ENCODE measurements around the gene RTN1.

Gene RTN1

DNA sequence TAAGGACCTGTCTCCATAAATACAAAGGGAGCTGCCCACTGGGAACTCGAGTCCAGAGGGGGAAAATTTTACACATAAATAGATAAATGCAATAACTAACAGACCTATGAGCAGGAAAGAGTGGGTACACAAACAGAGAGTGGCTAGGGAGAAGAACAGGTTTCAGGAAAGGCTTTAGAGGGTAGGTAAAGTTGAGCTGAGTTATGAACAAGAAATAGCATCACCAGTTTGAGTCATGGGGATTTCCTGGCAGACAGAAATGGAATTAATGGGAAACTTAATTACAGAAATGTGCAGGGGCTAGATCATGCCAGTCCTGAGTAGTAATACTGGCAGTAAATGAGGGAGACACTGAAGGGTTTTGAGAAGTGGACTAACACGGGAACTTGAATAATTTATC, 236.0 kb downstream of the RTN1 start:
- H3K4me3 ChIP-seq (ENCODE audit: low read length), result no peak overlapping the region
- H3K4me1 ChIP-seq (ENCODE audit: insufficient read depth, low read length), result no peaks in the 10 kb centered on the region
- no peaks in the 10 kb centered on the region for H3K9me3 ChIP-seq (ENCODE audit: insufficient read depth, low read depth, low read length)
- H3K9ac ChIP-seq (ENCODE audit: low read depth, low read length), result no peak overlapping the region
- H3K36me3 ChIP-seq (ENCODE audit: insufficient read depth, low read depth, low read length), result no peaks in the 10 kb centered on the region
- H3K27ac ChIP-seq (ENCODE audit: low read length), result no peak overlapping the region
- peaks cover 21% of the 10 kb centered on the region for H3K27me3 ChIP-seq (ENCODE audit: insufficient read depth, low read length)

DNA sequence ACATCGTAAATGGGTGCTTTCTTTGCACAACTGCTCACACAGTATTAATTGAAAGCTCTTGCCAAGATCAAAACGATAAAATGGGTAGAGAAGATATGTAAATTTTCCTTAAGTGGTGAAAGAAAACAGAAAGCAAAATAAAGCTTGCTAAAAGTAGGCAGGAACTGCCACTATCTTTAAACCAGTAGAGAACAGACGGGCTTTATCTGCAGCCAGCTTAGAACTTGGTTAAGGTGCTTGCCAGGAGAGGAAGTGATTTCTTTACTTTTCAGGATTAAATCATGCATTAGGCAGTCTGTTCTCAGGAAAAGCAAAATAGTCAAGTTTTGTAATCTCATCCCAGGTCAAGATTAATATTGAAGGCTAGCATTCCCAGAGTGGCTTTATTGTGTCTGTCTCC, 237.1 kb downstream of the RTN1 start:
- Histone ChIP-seq H3K9me3 (ENCODE audit: insufficient read depth, low read depth, low read length) (no peaks in the 10 kb centered on the region), H3K9ac (ENCODE audit: low read depth, low read length) (no peak overlapping the region), H3K36me3 (ENCODE audit: insufficient read depth, low read depth, low read length) (no peaks in the 10 kb centered on the region), H3K4me1 (ENCODE audit: insufficient read depth, low read length) (no peaks in the 10 kb centered on the region), H3K27ac (ENCODE audit: low read length) (no peak overlapping the region), H3K27me3 (ENCODE audit: insufficient read depth, low read length) (peaks cover 29% of the 10 kb centered on the region), H3K4me3 (ENCODE audit: low read length) (no peak overlapping the region)

DNA sequence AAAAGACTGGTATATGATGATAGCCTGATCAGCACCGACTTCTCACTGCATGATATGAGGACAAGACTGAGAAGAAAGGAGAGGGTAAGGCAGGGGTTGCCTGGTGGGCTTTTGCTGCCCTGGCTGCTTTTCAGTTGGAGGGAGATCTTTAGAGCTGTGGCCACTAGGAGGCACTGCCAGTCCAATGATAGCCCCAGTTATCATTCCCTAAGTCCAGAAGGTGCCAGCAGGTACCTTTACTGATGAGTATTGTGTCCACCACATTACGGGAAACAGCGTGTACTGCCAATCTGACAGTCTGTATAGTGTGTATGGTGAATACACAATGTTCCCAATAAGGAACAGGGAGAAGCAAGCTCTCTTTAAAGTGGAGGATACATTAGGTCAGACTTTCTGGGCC, 238.2 kb downstream of the RTN1 start:
- Histone ChIP-seq H3K9ac (ENCODE audit: low read depth, low read length) (no peak overlapping the region), H3K4me3 (ENCODE audit: low read length) (no peak overlapping the region), H3K36me3 (ENCODE audit: insufficient read depth, low read depth, low read length) (no peaks in the 10 kb centered on the region), H3K4me1 (ENCODE audit: insufficient read depth, low read length) (no peaks in the 10 kb centered on the region), H3K9me3 (ENCODE audit: insufficient read depth, low read depth, low read length) (no peaks in the 10 kb centered on the region), H3K27me3 (ENCODE audit: insufficient read depth, low read length) (peaks cover 29% of the 10 kb centered on the region), H3K27ac (ENCODE audit: low read length) (no peak overlapping the region)

DNA sequence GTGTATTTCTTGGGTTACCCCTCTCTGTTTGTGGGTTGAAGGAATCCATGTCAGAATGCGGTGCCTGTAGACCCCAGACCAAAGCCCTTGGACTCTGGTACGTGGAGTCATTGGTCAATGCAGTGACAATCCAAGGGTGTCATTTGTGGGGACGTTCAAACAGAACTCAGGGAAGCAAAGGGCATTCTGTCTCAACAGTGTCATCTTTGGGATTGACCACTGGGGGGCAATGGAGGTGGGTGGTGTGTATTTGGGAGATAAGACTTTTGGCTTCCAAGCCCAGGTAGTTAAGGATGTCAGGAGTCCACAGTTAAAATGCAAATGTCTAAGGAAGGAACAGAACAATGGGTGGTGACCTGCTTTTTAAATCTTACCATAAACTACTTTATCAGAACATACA, 239.3 kb downstream of the RTN1 start:
- no peaks in the 10 kb centered on the region for H3K9me3 ChIP-seq (ENCODE audit: insufficient read depth, low read depth, low read length)

GRCh38 chr14:59630288-59630963, 240.2 kb downstream of the RTN1 start:
- Histone ChIP-seq H3K27me3 (ENCODE audit: insufficient read depth, low read length) (peaks cover 29% of the 10 kb centered on the region), H3K36me3 (ENCODE audit: insufficient read depth, low read depth, low read length) (no peaks in the 10 kb centered on the region), H3K9me3 (ENCODE audit: insufficient read depth, low read depth, low read length) (no peaks in the 10 kb centered on the region), H3K27ac (ENCODE audit: low read length) (no peak overlapping the region), H3K4me3 (ENCODE audit: low read length) (peak overlapping the region; percentile 78), H3K9ac (ENCODE audit: low read depth, low read length) (peak overlapping the region; percentile 77; the same call in 1 of the 2 replicates), H3K4me1 (ENCODE audit: insufficient read depth, low read length) (no peaks in the 10 kb centered on the region)

More for the DNA sequence above, 239.3 kb downstream of the RTN1 start:
- H3K4me3 ChIP-seq (ENCODE audit: low read length), result peak overlapping the region; percentile 78; the same call in 1 of the 2 replicates
- no peak overlapping the region for H3K9ac ChIP-seq (ENCODE audit: low read depth, low read length)
- no peaks in the 10 kb centered on the region for H3K36me3 ChIP-seq (ENCODE audit: insufficient read depth, low read depth, low read length)
- no peaks in the 10 kb centered on the region for H3K4me1 ChIP-seq (ENCODE audit: insufficient read depth, low read length)
- H3K27ac ChIP-seq (ENCODE audit: low read length), result no peak overlapping the region
- peaks cover 29% of the 10 kb centered on the region for H3K27me3 ChIP-seq (ENCODE audit: insufficient read depth, low read length)

DNA sequence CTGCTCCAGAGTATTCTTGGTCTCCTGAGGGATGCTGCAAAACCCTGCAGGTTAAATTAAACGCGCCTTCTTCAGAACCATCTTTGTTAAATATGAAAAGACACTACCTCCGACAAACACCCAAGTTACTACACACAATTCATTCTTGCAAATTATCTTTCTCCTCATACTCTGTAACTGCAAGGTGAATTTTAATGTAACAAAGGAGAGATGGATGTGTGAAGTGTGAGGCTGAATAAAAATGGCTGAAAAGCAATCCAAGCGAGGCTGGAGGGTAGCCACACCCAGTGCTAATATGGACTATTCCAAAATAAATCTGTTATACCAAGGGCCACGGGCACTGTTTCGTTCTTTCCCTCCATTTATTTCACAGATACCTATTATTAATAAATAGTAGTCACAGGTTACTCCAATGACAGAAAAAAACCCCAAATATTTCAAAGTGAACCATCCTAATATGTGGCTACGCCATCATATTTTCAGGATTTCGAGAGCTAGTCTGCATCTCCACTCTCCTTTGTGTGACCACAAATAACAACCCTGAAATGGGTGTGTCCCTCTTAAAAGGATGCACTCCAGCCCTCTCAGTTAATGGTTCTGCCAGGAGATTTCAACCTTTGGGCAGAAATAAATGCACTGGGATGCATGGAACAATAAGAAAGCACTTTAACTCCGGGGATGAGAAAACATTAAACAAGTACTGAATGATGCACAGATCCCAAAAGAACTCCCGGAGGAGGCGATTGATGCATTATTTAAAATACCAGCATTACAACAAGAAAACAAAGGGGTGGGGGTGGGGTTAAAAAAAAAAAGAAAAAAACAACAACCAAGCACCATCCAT, 240.9 kb downstream of the RTN1 start:
- H3K27me3 ChIP-seq (ENCODE audit: insufficient read depth, low read length), result peaks cover 29% of the 10 kb centered on the region
- peak overlapping the region; percentile 77; the same call in 1 of the 2 replicates for H3K9ac ChIP-seq (ENCODE audit: low read depth, low read length)
- H3K4me3 ChIP-seq (ENCODE audit: low read length), result peak overlapping the region; percentile 78
- H3K9me3 ChIP-seq (ENCODE audit: insufficient read depth, low read depth, low read length), result no peaks in the 10 kb centered on the region
- no peaks in the 10 kb centered on the region for H3K36me3 ChIP-seq (ENCODE audit: insufficient read depth, low read depth, low read length)
- no peaks in the 10 kb centered on the region for H3K4me1 ChIP-seq (ENCODE audit: insufficient read depth, low read length)
- no peak overlapping the region for H3K27ac ChIP-seq (ENCODE audit: low read length)

GRCh38 chr14:59627011-59627520, 243.5 kb downstream of the RTN1 start:
- Histone ChIP-seq H3K4me3 (ENCODE audit: low read length) (no peak overlapping the region), H3K27me3 (ENCODE audit: insufficient read depth, low read length) (peaks cover 29% of the 10 kb centered on the region), H3K27ac (ENCODE audit: low read length) (no peak overlapping the region), H3K36me3 (ENCODE audit: insufficient read depth, low read depth, low read length) (no peaks in the 10 kb centered on the region), H3K9me3 (ENCODE audit: insufficient read depth, low read depth, low read length) (no peaks in the 10 kb centered on the region), H3K4me1 (ENCODE audit: insufficient read depth, low read length) (no peaks in the 10 kb centered on the region), H3K9ac (ENCODE audit: low read depth, low read length) (no peak overlapping the region)

- H3K9ac ChIP-seq (ENCODE audit: low read depth, low read length), result no peak overlapping the region
- no peaks in the 10 kb centered on the region for H3K9me3 ChIP-seq (ENCODE audit: insufficient read depth, low read depth, low read length)
- H3K27ac ChIP-seq (ENCODE audit: low read length), result no peak overlapping the region
- no peaks in the 10 kb centered on the region for H3K27me3 ChIP-seq (ENCODE audit: insufficient read depth, low read length)
- no peak overlapping the region for H3K4me3 ChIP-seq (ENCODE audit: low read length)
- no peaks in the 10 kb centered on the region for H3K4me1 ChIP-seq (ENCODE audit: insufficient read depth, low read length)
- no peaks in the 10 kb centered on the region for H3K36me3 ChIP-seq (ENCODE audit: insufficient read depth, low read depth, low read length)
Observed at GRCh38 chr14:59622631-59623030, 247.9 kb downstream of the RTN1 start.

- H3K9ac ChIP-seq (ENCODE audit: low read depth, low read length), result no peak overlapping the region
- no peaks in the 10 kb centered on the region for H3K27me3 ChIP-seq (ENCODE audit: insufficient read depth, low read length)
- H3K27ac ChIP-seq (ENCODE audit: low read length), result no peak overlapping the region
- no peak overlapping the region for H3K4me3 ChIP-seq (ENCODE audit: low read length)
- H3K9me3 ChIP-seq (ENCODE audit: insufficient read depth, low read depth, low read length), result peaks cover 6% of the 10 kb centered on the region; the same call in 1 of the 2 replicates
- H3K36me3 ChIP-seq (ENCODE audit: insufficient read depth, low read depth, low read length), result no peaks in the 10 kb centered on the region
- H3K4me1 ChIP-seq (ENCODE audit: insufficient read depth, low read length), result no peaks in the 10 kb centered on the region
Observed at GRCh38 chr14:59619061-59619460, 251.5 kb downstream of the RTN1 start.

DNA sequence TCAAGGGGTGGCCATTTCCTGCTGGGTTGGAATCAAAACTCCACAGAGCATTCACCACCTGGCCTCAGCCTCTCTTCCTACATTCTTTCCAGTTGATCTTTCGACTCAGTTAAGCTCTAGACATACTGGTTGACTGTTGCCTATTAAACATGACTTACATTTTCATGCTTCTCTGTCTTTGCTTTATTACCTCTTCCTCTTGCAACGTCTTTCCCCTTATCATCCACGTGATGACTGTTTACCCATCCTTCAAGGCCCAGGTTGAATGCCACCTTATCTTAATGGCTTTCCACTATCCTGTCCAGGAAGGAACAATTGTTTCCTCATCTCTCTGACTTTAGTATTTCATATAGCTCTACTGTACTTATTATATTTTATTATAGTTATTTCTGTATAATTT, 269.5 kb downstream of the RTN1 start:
- Histone ChIP-seq H3K36me3 (ENCODE audit: insufficient read depth, low read depth, low read length) (no peaks in the 10 kb centered on the region), H3K27me3 (ENCODE audit: insufficient read depth, low read length) (no peaks in the 10 kb centered on the region), H3K4me1 (ENCODE audit: insufficient read depth, low read length) (no peaks in the 10 kb centered on the region), H3K9me3 (ENCODE audit: insufficient read depth, low read depth, low read length) (no peaks in the 10 kb centered on the region), H3K27ac (ENCODE audit: low read length) (no peak overlapping the region), H3K9ac (ENCODE audit: low read depth, low read length) (no peak overlapping the region), H3K4me3 (ENCODE audit: low read length) (no peak overlapping the region)

GRCh38 chr14:59600211-59600945, 270.2 kb downstream of the RTN1 start:
- Histone ChIP-seq H3K9me3 (ENCODE audit: insufficient read depth, low read depth, low read length) (no peaks in the 10 kb centered on the region), H3K27ac (ENCODE audit: low read length) (no peak overlapping the region), H3K4me3 (ENCODE audit: low read length) (no peak overlapping the region), H3K36me3 (ENCODE audit: insufficient read depth, low read depth, low read length) (no peaks in the 10 kb centered on the region), H3K4me1 (ENCODE audit: insufficient read depth, low read length) (no peaks in the 10 kb centered on the region), H3K27me3 (ENCODE audit: insufficient read depth, low read length) (no peaks in the 10 kb centered on the region), H3K9ac (ENCODE audit: low read depth, low read length) (no peak overlapping the region)

Measured in iPS-20b (cell line).